GM19193 (cell line): ENCODE data around the gene KCNN1.

Experiments
- POLR2A ChIP-seq: IDR thresholded peaks from 4 replicates; pipeline ENCODE4 v1.6.1; 2011; ENCODE audit not compliant: insufficient read depth, insufficient read length; ENCODE audit errors: extremely low read depth

The KCNN1 gene

GRCh38 chr19:17966550-17967256, at the start of gene KCNN1:
TSS of gene KCNN1 (plus strand) at chr19:17967107. CDS start at chr19:17973889, 6,782 bp downstream.
- TF ChIP-seq POLR2A = no peak

- no peak for TF ChIP-seq POLR2A
Measured at GRCh38 chr19:17920527-17920926, 46.4 kb upstream of the KCNN1 start.

GRCh38 chr19:17922138-17922537, 44.8 kb upstream of the KCNN1 start:
- TF ChIP-seq POLR2A = no peak

- no peak for TF ChIP-seq POLR2A
Measured at GRCh38 chr19:17926044-17926443, 40.9 kb upstream of the KCNN1 start.

GRCh38 chr19:17929056-17929455, 37.9 kb upstream of the KCNN1 start:
- TF ChIP-seq POLR2A = no peak

- TF ChIP-seq POLR2A = no peak
Measured at GRCh38 chr19:17931532-17932191, 35.2 kb upstream of the KCNN1 start.

GRCh38 chr19:17932485-17933338, 34.2 kb upstream of the KCNN1 start, which contains the start of gene CCDC124:
TSS of gene CCDC124 (plus strand) at chr19:17933015. CDS start at chr19:17936421, 3,406 bp downstream.
- TF ChIP-seq POLR2A = peak; percentile 76

GRCh38 chr19:17933414-17934129, 33.3 kb upstream of the KCNN1 start:
- no peak for TF ChIP-seq POLR2A

GRCh38 chr19:17936379-17936778, 30.5 kb upstream of the KCNN1 start:
- no peak for TF ChIP-seq POLR2A

GRCh38 chr19:17937371-17937900, 29.5 kb upstream of the KCNN1 start:
- TF ChIP-seq POLR2A = no peak

GRCh38 chr19:17938092-17938845, 28.6 kb upstream of the KCNN1 start:
- no peak for TF ChIP-seq POLR2A

- no peak for TF ChIP-seq POLR2A
Measured at GRCh38 chr19:17942181-17942580, 24.7 kb upstream of the KCNN1 start.

GRCh38 chr19:17942582-17943273, 24.2 kb upstream of the KCNN1 start:
- TF ChIP-seq POLR2A = no peak

- no peak for TF ChIP-seq POLR2A
Measured at GRCh38 chr19:17943274-17944221, 23.4 kb upstream of the KCNN1 start.
